OCI-LY7 (cell line): Measurements from ENCODE around the gene RAB11FIP5. TPM values are rescaled to one million over a fixed set of nuclear protein-coding genes. Genes with fewer than 3 reads are reported as not detected.

ENCODE experiments used
- BruUV-seq: library from RNA; stranded (reverse); fragments of 400-500 nt; replicated peaks from 2 replicates; lab custom pipeline; 2021; lab: Mats Ljungman, UMichigan
- CTCF ChIA-PET: fragments of 300-600 bp; sonication (Branson Sonifier 250); formaldehyde crosslinking; loops from one replicate; lab custom pipeline; 2022; ENCODE audit warnings: antibody characterized with exemption; ENCODE audit not compliant: unreplicated experiment; lab: Charles Lee
- POLR2A ChIA-PET: fragments of 300-600 bp; sonication (Branson Sonifier 250); formaldehyde crosslinking; loops from one replicate; lab custom pipeline; 2022; ENCODE audit warnings: antibody characterized with exemption; lab: Charles Lee
- DNase-seq: peaks from one replicate; pipeline ENCODE4 v3.0.0-alpha.2; 2015; ENCODE audit warnings: low spot score
- H2AFZ ChIP-seq: fragments of 200-600 bp; sonication (generic), shearing (Covaris generic); 2 replicates; pipeline ENCODE4 v1.6.1; 2014; ENCODE audit warnings: mild to moderate bottlenecking, antibody characterized with exemption, low read length, moderate library complexity
- H3K27ac ChIP-seq: fragments of 200-600 bp; sonication (generic); 2 replicates; pipeline ENCODE4 v1.5.1; 2014; ENCODE audit warnings: mixed run types, low read depth, mild to moderate bottlenecking, moderate library complexity, low read length, inconsistent platforms; ENCODE audit not compliant: poor library complexity, severe bottlenecking
- H3K36me3 ChIP-seq: fragments of 200-600 bp; sonication (generic); 2 replicates; pipeline ENCODE4 v1.6.1; 2014; ENCODE audit warnings: mild to moderate bottlenecking, antibody characterized with exemption, low read length, moderate library complexity, mixed read lengths; ENCODE audit not compliant: insufficient read depth
- H3K4me1 ChIP-seq: fragments of 200-600 bp; sonication (generic); 2 replicates; pipeline ENCODE4 v1.5.1; 2014; ENCODE audit warnings: mild to moderate bottlenecking, low read length; ENCODE audit not compliant: insufficient read depth, poor library complexity, severe bottlenecking
- H3K4me2 ChIP-seq: fragments of 200-600 bp; sonication (generic); 2 replicates; pipeline ENCODE4 v1.6.1; 2014; ENCODE audit warnings: mild to moderate bottlenecking, low read length
- H3K4me3 ChIP-seq: fragments of 200-600 bp; sonication (generic); 2 replicates; pipeline ENCODE4 v1.5.1; 2014; ENCODE audit warnings: mild to moderate bottlenecking, low read depth, low read length; ENCODE audit not compliant: poor library complexity, severe bottlenecking
- H3K79me2 ChIP-seq: fragments of 200-600 bp; sonication (generic); 2 replicates; pipeline ENCODE4 v1.6.1; 2016; ENCODE audit warnings: low read depth, mild to moderate bottlenecking, low read length, moderate library complexity, mixed read lengths; ENCODE audit not compliant: insufficient read depth
- H3K9me2 ChIP-seq: fragments of 200-600 bp; sonication (generic); 2 replicates; pipeline ENCODE4 v1.6.1; 2016; ENCODE audit warnings: mild to moderate bottlenecking, low read length, mixed read lengths; ENCODE audit not compliant: insufficient read depth
- H3K9me3 ChIP-seq: fragments of 200-600 bp; sonication (generic); 2 replicates; pipeline ENCODE4 v1.6.1; 2014; ENCODE audit warnings: mild to moderate bottlenecking, mixed run types, low read length, mixed read lengths
- H4K20me1 ChIP-seq: fragments of 200-600 bp; sonication (generic); 2 replicates; pipeline ENCODE4 v1.6.1; 2014; ENCODE audit warnings: mild to moderate bottlenecking, antibody characterized with exemption, low read length, moderate library complexity, mixed read lengths; ENCODE audit not compliant: insufficient read depth
- CTCF ChIP-seq: fragments of 200-600 bp; sonication (generic); conservative IDR thresholded peaks from 2 replicates; pipeline ENCODE4 v1.5.1; 2014; ENCODE audit warnings: mild to moderate bottlenecking, antibody characterized with exemption, low read length, moderate library complexity, mixed read lengths
- EZH2phosphoT487 ChIP-seq: fragments of 200-600 bp; sonication (generic); IDR thresholded peaks from 2 replicates; pipeline ENCODE4 v1.6.1; 2018; ENCODE audit warnings: low read depth, borderline replicate concordance, mild to moderate bottlenecking, mixed run types, antibody characterized with exemption, low read length, moderate library complexity, mixed read lengths
- intact Hi-C: fragments of 100-400 bp; cut with micrococcal nuclease; formaldehyde crosslinking; loops from one replicate; pipeline ENCODE4 v1.10.0; 2022; ENCODE audit not compliant: unreplicated experiment
- total RNA-seq, 2 experiments: library from RNA; depleted of rRNA in 1 of 2; stranded (reverse); fragments of >200 nt in 1 of 2; shearing (Covaris generic) in 1 of 2; gene quantifications; 2 replicates each; pipeline ENCODE4 v1.2.3, GENCODE V29; 2014 to 2022

Gene RAB11FIP5
- total RNA-seq, 2 experiments from 2014 or later = 0.13 TPM; not detected in 1

- BruUV-seq = no TSS peak
- Histone ChIP-seq H3K4me2 (no peak overlapping the region), H3K36me3 (no peaks in the 10 kb centered on the region), H4K20me1 (no peaks in the 10 kb centered on the region), H3K4me1 (no peaks in the 10 kb centered on the region), H3K4me3 (no peak overlapping the region), H3K9me3 (no peaks in the 10 kb centered on the region), H3K9me2 (no peaks in the 10 kb centered on the region), H3K27ac (no peak overlapping the region), H3K79me2 (no peaks in the 10 kb centered on the region), H2AFZ (no peak overlapping the region)
- ChIA-PET CTCF (no interaction called here), POLR2A (no interaction called here)
- no peak for DNase-seq
- intact Hi-C loops = no loop called here
- TF ChIP-seq CTCF (no peak), EZH2phosphoT487 (no peak)
Observed at GRCh38 chr2:73043929-73044832, 68.6 kb downstream of the RAB11FIP5 start.

GRCh38 chr2:73043276-73043675, 69.5 kb downstream of the RAB11FIP5 start:
- no peaks in the 10 kb centered on the region for H3K4me1 ChIP-seq
- no peaks in the 10 kb centered on the region for H3K9me3 ChIP-seq
- BruUV-seq = no TSS peak
- POLR2A ChIA-PET = no interaction called here
- no peaks in the 10 kb centered on the region for H3K9me2 ChIP-seq
- no peaks in the 10 kb centered on the region for H4K20me1 ChIP-seq
- TF ChIP-seq CTCF (no peak), EZH2phosphoT487 (no peak)
- H3K27ac ChIP-seq = no peak overlapping the region
- H3K36me3 ChIP-seq = no peaks in the 10 kb centered on the region
- no peak overlapping the region for H3K4me3 ChIP-seq
- no peak for DNase-seq
- no peak overlapping the region for H2AFZ ChIP-seq
- intact Hi-C loops = no loop called here
- no peak overlapping the region for H3K4me2 ChIP-seq
- no peaks in the 10 kb centered on the region for H3K79me2 ChIP-seq
- CTCF ChIA-PET = no interaction called here
